MG63 (cell line): ENCODE data around the gene RNF125. TPM values are rescaled to one million over a fixed set of nuclear protein-coding genes. Genes with fewer than 3 reads are reported as not detected.
"Not testable (repeated sequence)": the region's sequence is repeated elsewhere in the genome, so short reads cannot be mapped to it uniquely, and the experiment has no call there.

Experiments used
- DNase-seq: peaks from one replicate; pipeline ENCODE4 v3.0.0-alpha.2; 2020
- H3K27me3 ChIP-seq: fragments of 250-450 bp; sonication (Bioruptor Pico); 2 replicates; pipeline ENCODE4 v1.5.1; 2020; ENCODE audit warnings: mild to moderate bottlenecking, moderate library complexity
- H3K36me3 ChIP-seq: fragments of 250-450 bp; sonication (Bioruptor Pico); 2 replicates; pipeline ENCODE4 v1.5.1; 2020; ENCODE audit warnings: mild to moderate bottlenecking, moderate library complexity
- H3K4me3 ChIP-seq: fragments of 250-450 bp; sonication (Bioruptor Pico); 2 replicates; pipeline ENCODE4 v1.5.1; 2020; ENCODE audit warnings: mild to moderate bottlenecking, moderate library complexity
- H3K9me3 ChIP-seq: fragments of 250-450 bp; sonication (Bioruptor Pico); 2 replicates; pipeline ENCODE4 v1.5.1; 2020; ENCODE audit warnings: mild to moderate bottlenecking, moderate library complexity
- total RNA-seq: library from RNA; depleted of rRNA; stranded (reverse); fragments of >200 nt; shearing (Covaris generic); gene quantifications from 2 replicates; pipeline ENCODE4 v1.2.3, GENCODE V29; 2014; ENCODE audit warnings: low replicate concordance

Gene RNF125
- total RNA-seq, 1 experiment from 2014 or later, result 0.10 TPM

GRCh38 chr18:32019251-32019948, 775 bp downstream of the RNF125 start:
- H3K4me3 ChIP-seq, result peak overlapping the region; percentile 53
- no peaks in the 10 kb centered on the region for H3K36me3 ChIP-seq
- H3K27me3 ChIP-seq, result no peaks in the 10 kb centered on the region; the same call in 1 of the 2 replicates
- peak; percentile 35 for DNase-seq
- no peaks in the 10 kb centered on the region for H3K9me3 ChIP-seq

- not testable (repeated sequence) for H3K27me3 ChIP-seq, H3K9me3 ChIP-seq, H3K36me3 ChIP-seq, DNase-seq, H3K4me3 ChIP-seq
These were observed 1.5 kb downstream of the RNF125 start for GRCh38 chr18:32019949-32020625.

GRCh38 chr18:32021756-32022564, 3.3 kb downstream of the RNF125 start:
- DNase-seq, result no peak
- Histone ChIP-seq H3K4me3 (no peak overlapping the region), H3K27me3 (no peaks in the 10 kb centered on the region; the same call in 1 of the 2 replicates)

GRCh38 chr18:32025744-32026143, 7.1 kb downstream of the RNF125 start:
- Histone ChIP-seq H3K4me3 (no peak overlapping the region), H3K36me3 (no peaks in the 10 kb centered on the region), H3K27me3 (no peaks in the 10 kb centered on the region), H3K9me3 (no peaks in the 10 kb centered on the region)
- no peak for DNase-seq

More at GRCh38 chr18:32021756-32022564, 3.3 kb downstream of the RNF125 start:
- no peaks in the 10 kb centered on the region for H3K36me3 ChIP-seq
- no peaks in the 10 kb centered on the region for H3K9me3 ChIP-seq

DNA sequence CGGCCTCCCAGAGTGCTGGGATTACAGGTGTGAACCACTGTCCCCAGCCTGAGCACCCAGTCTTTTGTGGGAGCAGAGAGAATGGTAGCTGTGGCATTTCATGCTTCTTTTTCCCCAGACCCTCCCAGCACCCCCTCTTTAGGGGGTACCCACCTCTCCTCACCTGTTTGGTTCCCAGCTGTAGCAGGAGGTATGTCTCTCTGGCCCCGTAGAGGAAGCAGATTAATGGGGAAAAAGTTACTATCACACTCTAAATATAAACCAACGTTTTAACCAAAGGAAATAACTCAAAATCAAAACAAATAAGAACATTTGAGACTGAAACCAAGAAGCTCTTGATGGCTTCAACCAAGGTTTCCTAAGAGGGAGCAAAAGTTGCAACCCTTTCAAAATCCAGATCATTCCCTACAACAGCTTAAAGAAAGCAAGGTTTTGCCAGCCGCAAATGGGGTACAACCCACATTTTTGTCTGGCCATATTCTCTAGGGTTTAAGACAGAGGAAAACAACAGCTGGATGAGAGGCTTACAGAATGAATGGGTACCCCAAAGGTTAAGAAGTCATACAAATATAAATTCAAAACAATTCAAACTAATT, 8.0 kb downstream of the RNF125 start:
- Histone ChIP-seq H3K9me3 (no peaks in the 10 kb centered on the region), H3K4me3 (no peak overlapping the region), H3K36me3 (no peaks in the 10 kb centered on the region), H3K27me3 (no peaks in the 10 kb centered on the region)
- no peak for DNase-seq

DNA sequence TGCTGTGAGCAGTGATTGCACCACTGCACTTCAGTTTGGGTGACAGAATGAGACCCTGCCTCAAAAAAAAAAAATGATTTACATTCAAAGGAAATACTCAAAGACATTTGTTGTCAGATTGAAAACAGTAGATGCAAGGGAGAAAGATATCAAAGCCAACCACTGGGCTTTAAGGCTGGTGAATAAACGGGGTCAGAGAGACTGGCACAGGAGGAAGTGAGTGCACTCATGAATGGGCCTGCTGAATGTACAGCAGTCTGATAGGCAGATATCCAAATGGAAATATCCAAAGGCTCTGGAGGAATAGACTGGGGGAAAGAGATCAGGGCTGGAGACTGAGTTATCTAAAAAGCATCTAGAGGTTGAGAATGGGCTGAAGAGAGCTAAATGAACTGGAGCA, 10.9 kb downstream of the RNF125 start:
- H3K9me3 ChIP-seq, result no peaks in the 10 kb centered on the region
- H3K4me3 ChIP-seq, result no peak overlapping the region
- no peaks in the 10 kb centered on the region for H3K36me3 ChIP-seq
- no peaks in the 10 kb centered on the region for H3K27me3 ChIP-seq
- no peak for DNase-seq

DNA sequence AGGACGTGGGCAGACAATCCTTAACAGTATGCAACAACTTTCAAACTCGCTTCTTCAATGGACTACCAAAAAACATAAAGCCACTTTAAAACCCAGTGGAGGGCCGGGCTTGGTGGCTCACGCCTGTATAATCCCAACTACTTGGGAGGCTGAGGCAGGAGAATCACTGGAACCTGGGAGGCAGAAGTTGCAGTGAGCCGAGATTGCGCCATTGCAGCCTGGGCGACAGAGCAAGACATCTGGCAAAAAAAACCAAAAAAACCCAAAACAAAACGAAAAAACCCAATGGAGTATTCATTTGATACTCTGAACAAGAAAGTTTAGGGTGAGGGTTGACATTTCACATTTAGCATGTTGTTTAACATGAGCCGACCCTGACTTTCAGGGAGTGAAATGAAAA, 14.0 kb downstream of the RNF125 start:
- Histone ChIP-seq H3K4me3 (no peak overlapping the region), H3K27me3 (no peaks in the 10 kb centered on the region), H3K9me3 (no peaks in the 10 kb centered on the region), H3K36me3 (no peaks in the 10 kb centered on the region)
- no peak for DNase-seq

DNA sequence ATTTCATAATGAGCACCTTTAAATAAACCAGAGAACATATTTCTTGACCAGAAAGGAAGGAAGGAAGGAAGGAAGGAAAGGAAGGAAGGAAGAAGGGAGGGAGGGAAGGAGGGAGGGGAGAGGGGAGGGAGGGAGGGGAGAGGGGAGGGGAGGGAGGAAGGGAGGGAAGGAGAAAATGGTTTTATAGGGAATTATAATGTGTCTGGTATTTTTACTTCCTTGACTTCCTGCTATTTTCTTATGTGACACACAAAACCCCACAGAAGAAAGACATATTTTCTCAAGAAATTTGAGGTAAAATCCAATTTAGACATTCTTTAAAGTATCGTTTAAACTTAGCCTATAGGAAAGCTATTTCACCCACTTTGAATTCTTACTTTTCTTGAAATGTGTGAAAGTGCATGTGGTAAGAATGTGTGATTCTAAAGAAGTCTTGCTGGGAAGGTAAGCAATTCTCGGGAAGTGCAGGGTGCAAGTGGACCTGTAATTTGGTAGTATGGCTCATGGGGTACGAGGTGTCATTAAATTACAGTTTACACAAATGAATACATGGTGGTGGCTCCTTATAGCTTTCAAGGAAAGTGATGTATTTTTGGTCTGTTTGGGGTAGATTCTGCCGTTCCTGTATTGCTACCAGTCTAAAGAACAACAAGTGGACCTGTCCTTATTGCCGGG, 18.0 kb downstream of the RNF125 start:
- no peaks in the 10 kb centered on the region for H3K9me3 ChIP-seq
- H3K27me3 ChIP-seq, result no peaks in the 10 kb centered on the region
- H3K4me3 ChIP-seq, result no peak overlapping the region
- H3K36me3 ChIP-seq, result no peaks in the 10 kb centered on the region
- DNase-seq, result no peak

DNA sequence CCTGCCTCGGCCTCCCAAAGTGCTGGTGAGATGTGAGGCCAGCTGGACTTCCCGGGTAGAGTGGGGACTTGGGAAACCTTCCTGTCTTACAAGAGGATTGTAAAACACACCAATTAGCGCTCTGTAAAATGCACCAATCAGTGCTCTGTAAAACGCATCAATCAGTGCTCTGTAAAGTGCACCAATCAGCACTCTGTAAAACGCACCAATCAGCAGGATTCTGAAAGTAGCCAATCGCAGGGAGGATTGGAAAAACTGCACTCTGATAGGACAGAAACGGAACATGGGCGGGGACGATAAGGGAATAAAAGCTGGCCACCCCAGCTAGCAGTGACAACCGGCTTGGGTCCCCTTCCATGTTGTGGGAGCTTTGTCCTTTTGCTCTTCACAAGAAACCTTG, 19.0 kb downstream of the RNF125 start:
- DNase-seq, result no peak
- Histone ChIP-seq H3K4me3 (no peak overlapping the region), H3K9me3 (no peaks in the 10 kb centered on the region), H3K36me3 (no peaks in the 10 kb centered on the region), H3K27me3 (no peaks in the 10 kb centered on the region)

DNA sequence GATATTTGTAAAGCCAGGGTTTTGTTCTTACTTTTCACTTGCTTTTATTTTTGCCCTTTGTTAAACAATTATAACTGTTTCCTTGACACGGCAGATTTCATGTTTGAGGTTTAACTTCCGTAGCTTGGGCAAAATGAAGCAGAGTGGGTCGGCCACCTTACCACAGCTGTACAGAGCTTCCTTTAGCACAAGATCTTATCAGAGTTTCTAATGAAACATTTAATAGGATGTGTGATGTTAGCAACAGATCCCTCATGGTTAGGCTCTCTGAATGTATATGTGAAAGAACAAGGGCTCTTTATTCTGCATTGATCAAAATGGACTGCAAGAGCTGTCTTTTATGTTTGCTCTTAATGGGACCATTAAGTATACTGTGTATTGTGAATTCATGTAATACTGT, 22.3 kb downstream of the RNF125 start:
- Histone ChIP-seq H3K4me3 (no peak overlapping the region), H3K27me3 (no peaks in the 10 kb centered on the region), H3K9me3 (no peaks in the 10 kb centered on the region), H3K36me3 (no peaks in the 10 kb centered on the region)
- DNase-seq, result no peak

DNA sequence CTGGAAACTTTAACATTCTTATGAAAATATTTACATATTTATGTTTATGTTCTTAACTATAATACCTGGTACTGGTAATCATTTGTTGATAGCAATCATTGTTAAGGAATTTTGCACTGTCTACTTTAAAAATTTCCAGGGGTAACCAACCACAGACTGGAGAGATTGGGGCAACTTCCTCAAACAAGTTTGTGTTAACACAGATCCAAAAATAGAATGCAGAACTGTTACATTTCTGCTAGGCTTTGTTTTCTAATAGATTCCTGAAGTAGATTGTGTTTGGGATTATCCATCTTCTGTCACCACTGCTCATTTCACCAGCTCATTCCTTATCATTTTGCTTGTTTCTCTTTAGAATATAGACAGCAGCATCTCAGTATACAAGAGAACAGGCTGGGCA, 23.7 kb downstream of the RNF125 start:
- no peak for DNase-seq
- Histone ChIP-seq H3K36me3 (no peaks in the 10 kb centered on the region), H3K9me3 (no peaks in the 10 kb centered on the region), H3K27me3 (no peaks in the 10 kb centered on the region), H3K4me3 (no peak overlapping the region)

- Histone ChIP-seq H3K36me3 (no peaks in the 10 kb centered on the region), H3K9me3 (no peaks in the 10 kb centered on the region), H3K27me3 (no peaks in the 10 kb centered on the region), H3K4me3 (no peak overlapping the region)
- no peak for DNase-seq
These were observed 30.0 kb downstream of the RNF125 start for GRCh38 chr18:32048507-32049091.

DNA sequence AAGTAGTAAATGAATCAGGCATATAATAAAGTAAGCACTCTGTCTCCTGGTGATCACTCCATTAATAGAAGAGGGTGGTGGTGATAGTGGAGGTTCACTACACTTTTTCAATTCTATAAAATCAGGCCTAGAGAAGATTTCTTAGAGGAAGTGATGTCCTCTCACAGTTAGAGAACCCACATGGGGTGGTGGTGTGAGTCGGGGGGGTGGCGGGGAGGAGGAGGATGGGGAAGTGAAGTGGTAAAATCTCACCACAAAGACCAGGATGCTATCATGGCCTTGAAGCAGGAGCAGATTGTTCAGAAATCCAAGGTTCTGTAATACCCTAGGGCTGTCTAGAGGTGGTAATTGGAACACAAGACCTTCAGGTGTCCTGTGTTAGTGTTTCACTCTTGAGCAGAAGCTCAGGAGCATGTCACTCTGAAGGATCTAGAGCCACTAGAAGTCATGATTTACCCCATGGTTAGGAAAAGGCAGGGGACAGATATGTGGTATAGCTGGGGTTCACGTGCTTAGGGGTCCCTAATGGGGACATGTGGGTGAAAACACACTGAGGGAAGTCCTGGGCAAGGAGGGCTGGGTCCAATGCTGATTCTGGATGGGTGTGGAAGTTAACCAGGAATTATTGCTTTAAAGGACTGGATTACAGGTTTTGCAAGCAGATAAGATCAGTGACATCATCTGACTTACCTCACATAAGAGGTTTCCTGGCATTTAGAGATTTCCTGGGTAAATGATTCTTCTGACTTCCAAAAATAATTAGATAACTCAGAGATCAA, 31.0 kb downstream of the RNF125 start:
- no peak for DNase-seq
- no peaks in the 10 kb centered on the region for H3K36me3 ChIP-seq
- H3K4me3 ChIP-seq, result no peak overlapping the region
- no peaks in the 10 kb centered on the region for H3K9me3 ChIP-seq
- no peaks in the 10 kb centered on the region for H3K27me3 ChIP-seq

DNA sequence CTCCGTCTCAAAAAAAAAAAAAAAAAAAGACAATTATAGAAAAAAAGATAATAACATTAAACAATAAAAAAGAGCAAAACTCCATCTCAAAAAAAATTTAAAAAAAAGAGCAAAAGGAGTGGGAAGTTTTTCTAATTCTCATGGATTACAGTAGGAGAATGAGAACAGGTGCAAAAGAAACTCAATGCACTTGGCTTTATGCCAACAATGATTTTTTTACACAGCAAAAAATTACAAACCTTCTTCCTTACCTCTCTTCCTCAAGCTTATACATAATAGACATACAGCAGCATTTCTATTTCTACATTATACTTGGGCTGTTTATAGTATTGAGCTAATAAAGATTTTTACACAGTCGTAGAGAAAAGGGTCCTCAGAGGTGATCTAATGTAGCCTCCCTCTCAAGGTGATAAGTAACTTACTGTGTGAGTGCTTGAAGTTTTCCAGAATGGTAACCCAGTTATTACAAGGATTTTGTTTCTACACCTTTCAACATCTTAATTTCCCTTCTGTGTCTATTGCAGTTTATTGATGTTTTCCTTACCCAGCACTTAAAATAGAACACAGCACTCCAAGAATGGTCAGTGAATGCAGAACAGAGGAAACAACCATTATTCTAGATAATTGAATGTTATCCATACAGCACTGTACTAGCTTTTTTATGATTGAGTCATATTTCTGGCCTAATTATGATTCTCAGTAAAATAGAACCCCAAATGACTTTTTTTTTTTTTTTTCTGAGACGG, 38.2 kb downstream of the RNF125 start:
- Histone ChIP-seq H3K4me3 (no peak overlapping the region), H3K27me3 (no peaks in the 10 kb centered on the region), H3K9me3 (no peaks in the 10 kb centered on the region), H3K36me3 (no peaks in the 10 kb centered on the region)
- no peak for DNase-seq

GRCh38 chr18:32057624-32058165, 39.1 kb downstream of the RNF125 start:
- Histone ChIP-seq H3K9me3 (no peaks in the 10 kb centered on the region), H3K36me3 (no peaks in the 10 kb centered on the region), H3K27me3 (no peaks in the 10 kb centered on the region), H3K4me3 (no peak overlapping the region)
- no peak for DNase-seq
